ENCODE results near the gene SLAIN1.
"Not testable (repeated sequence)": the region's sequence is repeated elsewhere in the genome, so short reads cannot be mapped to it uniquely, and the experiment has no call there.

Gene SLAIN1

GRCh38 chr13:77697217-77698103, at the start of gene SLAIN1:
Gene SLAIN1 (plus strand): TSS chr13:77697687. CDS start chr13:77697914, 227 bp downstream.
- Histone ChIP-seq H3K27me3 (ENCODE audit: low read depth) (peaks cover 29% of the 10 kb centered on the region), H3K4me3 (peak within 1 kb of the TSS; percentile 49), H3K36me3 (replicated peaks) (no peaks in the 10 kb centered on the region), H3K9me3 (no peaks in the 10 kb centered on the region), H3K4me1 (peaks cover 21% of the 10 kb centered on the region)
- in situ Hi-C loops (cut with MboI; ENCODE audit: low sequenced_read_pairs) = no loop called here
- DNase-seq (ENCODE audit: low spot score in 2 of 2) = peak; percentile 80 to 90

DNA sequence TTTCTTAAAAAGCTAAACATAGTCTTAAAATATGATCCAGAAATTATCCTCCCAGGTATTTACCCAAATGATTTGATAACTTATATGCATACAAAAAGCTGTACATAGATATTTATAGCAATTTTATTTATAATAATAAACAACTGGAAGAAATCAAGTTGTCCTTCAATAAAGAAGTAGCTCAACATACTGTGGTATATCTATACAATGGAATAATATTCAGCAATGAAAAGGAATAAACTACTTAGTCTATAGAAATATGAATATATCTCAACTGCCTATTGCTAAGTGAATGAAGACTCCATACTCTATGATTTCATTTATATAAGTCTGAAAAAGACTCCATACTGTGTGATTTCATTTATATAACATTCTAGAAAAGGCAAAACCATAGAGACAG, 47.1 kb upstream of the SLAIN1 start:
- no peak for DNase-seq (ENCODE audit: low spot score in 2 of 2)
- in situ Hi-C loops (cut with MboI; ENCODE audit: low sequenced_read_pairs) = no loop called here
- Histone ChIP-seq H3K36me3 (replicated peaks) (no peaks in the 10 kb centered on the region), H3K4me1 (no peaks in the 10 kb centered on the region), H3K27me3 (ENCODE audit: low read depth) (peaks cover 4% of the 10 kb centered on the region; the same call in 1 of the 2 replicates), H3K4me3 (no peak overlapping the region), H3K9me3 (no peaks in the 10 kb centered on the region)

DNA sequence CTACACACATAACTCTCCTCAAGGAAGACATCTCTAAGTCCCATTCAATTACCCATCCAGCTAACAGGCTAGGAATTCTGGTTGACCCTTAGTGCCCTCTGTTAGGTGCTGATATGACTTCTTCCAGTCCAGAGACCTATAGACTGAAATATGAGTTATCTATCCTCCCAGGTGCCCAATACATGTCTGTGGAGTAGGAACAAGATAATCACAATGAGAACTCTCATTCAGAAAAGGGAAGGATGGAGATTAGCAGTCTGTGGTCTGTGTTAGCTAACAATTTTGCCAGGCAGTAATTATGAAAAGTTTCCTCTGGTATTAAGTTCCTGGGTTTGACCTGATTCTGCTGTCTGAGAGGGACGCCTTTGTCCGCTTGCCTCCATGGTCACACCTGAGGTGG, 44.2 kb upstream of the SLAIN1 start:
- Histone ChIP-seq H3K4me3 (no peak overlapping the region), H3K27me3 (ENCODE audit: low read depth) (no peaks in the 10 kb centered on the region), H3K4me1 (no peaks in the 10 kb centered on the region), H3K9me3 (no peaks in the 10 kb centered on the region), H3K36me3 (replicated peaks) (no peaks in the 10 kb centered on the region)
- no peak for DNase-seq (ENCODE audit: low spot score in 2 of 2)
- in situ Hi-C loops (cut with MboI; ENCODE audit: low sequenced_read_pairs) = no loop called here

DNA sequence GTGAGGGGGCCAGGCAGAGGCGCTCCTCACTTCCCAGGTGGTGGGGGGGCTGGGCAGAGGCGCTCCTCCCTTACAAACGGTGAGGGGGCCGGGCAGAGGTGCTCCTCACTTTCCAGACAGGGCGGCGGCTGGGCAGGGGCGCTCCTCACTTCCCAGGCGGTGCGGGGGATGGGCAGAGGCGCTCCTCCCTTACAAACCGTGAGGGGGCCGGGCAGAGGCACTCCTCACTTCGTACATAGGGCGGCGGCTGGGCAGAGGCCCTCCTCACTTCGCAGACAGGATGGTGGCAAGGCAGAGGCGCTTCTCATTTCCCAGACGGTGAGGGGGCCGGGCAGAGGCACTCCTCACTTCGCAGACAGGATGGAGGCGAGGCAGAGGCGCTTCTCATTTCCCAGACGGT, 37.5 kb upstream of the SLAIN1 start:
- H3K4me1 ChIP-seq; H3K27me3 ChIP-seq (ENCODE audit: low read depth); H3K4me3 ChIP-seq; H3K36me3 ChIP-seq (replicated peaks); DNase-seq (ENCODE audit: low spot score in 2 of 2); in situ Hi-C loops (cut with MboI; ENCODE audit: low sequenced_read_pairs); H3K9me3 ChIP-seq: not testable (repeated sequence)

GRCh38 chr13:77660841-77661250, 36.6 kb upstream of the SLAIN1 start:
- no peak for DNase-seq (ENCODE audit: low spot score in 2 of 2)
- Histone ChIP-seq H3K27me3 (ENCODE audit: low read depth) (no peaks in the 10 kb centered on the region), H3K9me3 (no peaks in the 10 kb centered on the region), H3K36me3 (replicated peaks) (no peaks in the 10 kb centered on the region), H3K4me3 (no peak overlapping the region), H3K4me1 (no peaks in the 10 kb centered on the region)
- in situ Hi-C loops (cut with MboI; ENCODE audit: low sequenced_read_pairs) = no loop called here

GRCh38 chr13:77662301-77662700, 35.2 kb upstream of the SLAIN1 start:
- H3K36me3 ChIP-seq (replicated peaks); DNase-seq (ENCODE audit: low spot score in 2 of 2); H3K27me3 ChIP-seq (ENCODE audit: low read depth); in situ Hi-C loops (cut with MboI; ENCODE audit: low sequenced_read_pairs); H3K4me1 ChIP-seq; H3K9me3 ChIP-seq; H3K4me3 ChIP-seq: not testable (repeated sequence)

- H3K36me3 ChIP-seq (replicated peaks); H3K9me3 ChIP-seq; H3K27me3 ChIP-seq (ENCODE audit: low read depth); H3K4me1 ChIP-seq; H3K4me3 ChIP-seq; DNase-seq (ENCODE audit: low spot score in 2 of 2); in situ Hi-C loops (cut with MboI; ENCODE audit: low sequenced_read_pairs): not testable (repeated sequence)
These were observed 34.7 kb upstream of the SLAIN1 start for GRCh38 chr13:77662831-77663230.

DNA sequence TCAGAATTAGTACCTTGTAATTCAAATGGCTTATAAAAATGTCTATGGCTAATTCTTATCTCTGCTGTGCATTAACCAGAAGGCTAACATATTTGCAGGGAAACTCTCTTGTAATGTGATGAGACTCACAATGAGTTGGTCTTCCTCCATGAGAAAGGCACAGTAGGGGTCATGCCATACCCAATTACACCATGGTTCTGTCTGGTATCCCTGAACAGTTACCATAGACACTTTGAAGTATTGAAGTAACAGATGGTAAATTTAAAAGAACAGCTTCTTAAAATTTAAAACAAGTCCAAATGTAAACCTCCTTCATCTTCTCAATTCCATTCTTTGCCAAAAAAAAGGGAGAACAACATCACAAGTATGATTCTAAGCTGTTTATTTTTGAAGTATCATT, 22.6 kb upstream of the SLAIN1 start:
- H3K9me3 ChIP-seq = no peaks in the 10 kb centered on the region
- H3K4me1 ChIP-seq = no peaks in the 10 kb centered on the region
- in situ Hi-C loops (cut with MboI; ENCODE audit: low sequenced_read_pairs) = no loop called here
- no peak overlapping the region for H3K4me3 ChIP-seq
- no peak for DNase-seq (ENCODE audit: low spot score in 2 of 2)
- H3K36me3 ChIP-seq (replicated peaks) = no peaks in the 10 kb centered on the region
- H3K27me3 ChIP-seq (ENCODE audit: low read depth) = 0 out of 2 replicates have a peak, but pooled peaks cover 2% of the 10 kb centered on the region

DNA sequence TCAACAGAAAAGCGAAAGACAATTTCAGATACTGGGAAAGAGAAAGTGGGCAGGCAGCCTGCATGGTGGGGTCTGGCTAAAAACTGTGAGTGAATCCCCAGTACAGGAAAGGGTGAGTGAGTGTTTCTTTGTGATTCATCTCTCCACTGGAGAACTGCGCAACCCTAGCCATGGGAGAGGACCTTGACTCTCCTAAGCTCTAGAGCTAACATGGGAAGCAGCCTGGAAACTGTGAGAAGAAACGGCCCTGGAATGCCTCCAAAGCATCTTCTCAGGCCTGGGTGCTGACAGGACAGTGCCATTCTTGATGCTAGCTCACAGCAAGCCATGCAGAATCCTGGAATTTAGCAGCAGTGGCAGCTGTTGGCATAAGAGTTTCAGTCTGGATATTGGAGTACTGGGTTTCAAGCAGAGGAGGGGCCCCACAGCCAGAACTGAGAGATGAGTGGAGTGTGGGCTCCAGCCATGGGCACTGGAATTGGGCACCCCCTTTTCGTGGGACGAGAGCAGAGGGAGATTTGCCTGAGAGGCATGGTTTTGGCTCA, 18.7 kb upstream of the SLAIN1 start:
- Histone ChIP-seq H3K4me1 (no peaks in the 10 kb centered on the region), H3K27me3 (ENCODE audit: low read depth) (0 out of 2 replicates have a peak, but pooled peaks cover 3% of the 10 kb centered on the region), H3K36me3 (replicated peaks) (no peaks in the 10 kb centered on the region), H3K4me3 (no peak overlapping the region), H3K9me3 (no peaks in the 10 kb centered on the region)
- in situ Hi-C loops (cut with MboI; ENCODE audit: low sequenced_read_pairs) = no loop called here
- no peak for DNase-seq (ENCODE audit: low spot score in 2 of 2)

GRCh38 chr13:77687799-77688198, 9.7 kb upstream of the SLAIN1 start:
- Histone ChIP-seq H3K4me3 (no peak overlapping the region), H3K36me3 (replicated peaks) (no peaks in the 10 kb centered on the region), H3K27me3 (ENCODE audit: low read depth) (peaks cover 6% of the 10 kb centered on the region), H3K4me1 (no peaks in the 10 kb centered on the region), H3K9me3 (no peaks in the 10 kb centered on the region)
- in situ Hi-C loops (cut with MboI; ENCODE audit: low sequenced_read_pairs) = no loop called here
- DNase-seq (ENCODE audit: low spot score in 2 of 2) = no peak

DNA sequence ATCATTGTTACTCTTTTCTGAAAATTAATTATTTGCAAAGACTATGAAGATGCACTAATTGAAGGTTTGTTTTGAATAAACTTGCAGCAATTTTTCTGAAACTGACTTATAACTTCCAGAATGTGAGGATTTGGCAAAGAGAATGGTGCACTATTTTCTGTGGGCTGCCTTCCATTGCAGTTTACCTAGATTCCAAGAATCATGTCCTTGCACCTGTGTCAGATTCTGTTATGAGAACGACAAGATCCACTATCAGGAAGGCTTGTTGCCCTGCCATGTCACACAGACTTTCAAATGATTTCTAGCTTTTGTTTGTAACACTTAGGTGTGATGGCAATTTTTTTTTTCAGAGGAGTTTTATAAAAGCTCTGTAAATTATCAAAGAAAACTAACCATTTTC, 5.6 kb upstream of the SLAIN1 start:
- H3K27me3 ChIP-seq (ENCODE audit: low read depth) = peaks cover 29% of the 10 kb centered on the region
- peaks cover 9% of the 10 kb centered on the region for H3K4me1 ChIP-seq
- H3K36me3 ChIP-seq (replicated peaks) = no peaks in the 10 kb centered on the region
- no peaks in the 10 kb centered on the region for H3K9me3 ChIP-seq
- no peak overlapping the region for H3K4me3 ChIP-seq
- in situ Hi-C loops (cut with MboI; ENCODE audit: low sequenced_read_pairs) = no loop called here
- DNase-seq (ENCODE audit: low spot score in 2 of 2) = no peak

DNA sequence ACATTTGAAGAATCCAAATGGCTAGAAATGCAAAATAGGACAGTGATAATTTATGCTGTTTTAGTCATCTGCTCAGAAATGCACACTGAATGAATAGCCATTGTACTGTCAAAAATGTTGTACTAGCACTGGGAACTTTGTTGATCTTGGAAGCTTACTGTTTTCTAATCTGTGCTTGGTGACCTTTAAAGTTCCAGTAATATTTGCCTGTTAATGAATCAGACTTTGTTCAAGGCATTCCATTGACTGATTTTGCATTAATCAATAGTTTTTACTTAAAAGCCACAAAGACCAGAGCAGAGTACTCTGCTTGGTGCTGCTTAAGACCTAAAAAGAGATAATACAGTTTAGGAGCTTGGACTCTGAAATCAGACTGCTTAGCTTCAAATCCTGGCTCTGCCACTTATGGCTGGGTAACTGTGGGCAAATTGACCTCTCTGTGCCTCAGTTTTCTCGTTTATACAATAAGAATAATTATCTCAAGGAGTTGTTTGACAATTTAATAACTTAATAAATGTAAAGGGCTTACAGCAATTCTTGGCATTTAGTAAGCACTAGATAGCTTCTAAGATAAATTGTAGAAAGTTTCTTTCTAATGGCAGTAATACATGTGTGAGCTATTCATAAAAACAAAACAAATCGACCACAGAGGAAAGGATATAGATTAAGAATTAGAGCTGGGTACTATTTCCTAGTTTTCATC, 4.6 kb upstream of the SLAIN1 start:
- in situ Hi-C loops (cut with MboI; ENCODE audit: low sequenced_read_pairs) = no loop called here

GRCh38 chr13:77693449-77693940, 4.0 kb upstream of the SLAIN1 start:
- peaks cover 31% of the 10 kb centered on the region for H3K27me3 ChIP-seq (ENCODE audit: low read depth)
- in situ Hi-C loops (cut with MboI; ENCODE audit: low sequenced_read_pairs) = no loop called here
- DNase-seq (ENCODE audit: low spot score in 2 of 2) = no peak

More for the DNA sequence above, 4.6 kb upstream of the SLAIN1 start:
- DNase-seq (ENCODE audit: low spot score in 2 of 2) = no peak
- H3K4me3 ChIP-seq = no peak overlapping the region
- peaks cover 31% of the 10 kb centered on the region for H3K27me3 ChIP-seq (ENCODE audit: low read depth)
- peaks cover 12% of the 10 kb centered on the region for H3K4me1 ChIP-seq
- no peaks in the 10 kb centered on the region for H3K9me3 ChIP-seq
- no peaks in the 10 kb centered on the region for H3K36me3 ChIP-seq (replicated peaks)

More at GRCh38 chr13:77693449-77693940, 4.0 kb upstream of the SLAIN1 start:
- Histone ChIP-seq H3K9me3 (no peaks in the 10 kb centered on the region), H3K36me3 (replicated peaks) (no peaks in the 10 kb centered on the region), H3K4me1 (peaks cover 12% of the 10 kb centered on the region), H3K4me3 (no peak overlapping the region)
